GM12872 (cell line): ENCODE results near the gene SND1.

Experiments used
- TF ChIP-seq, protein P1 (sequence below): IDR thresholded peaks from 3 replicates; pipeline ENCODE4 v1.5.1; 2011; ENCODE audit warnings: low read depth, mild to moderate bottlenecking, low read length, moderate library complexity; ENCODE audit not compliant: insufficient read depth

The SND1 gene

DNA sequence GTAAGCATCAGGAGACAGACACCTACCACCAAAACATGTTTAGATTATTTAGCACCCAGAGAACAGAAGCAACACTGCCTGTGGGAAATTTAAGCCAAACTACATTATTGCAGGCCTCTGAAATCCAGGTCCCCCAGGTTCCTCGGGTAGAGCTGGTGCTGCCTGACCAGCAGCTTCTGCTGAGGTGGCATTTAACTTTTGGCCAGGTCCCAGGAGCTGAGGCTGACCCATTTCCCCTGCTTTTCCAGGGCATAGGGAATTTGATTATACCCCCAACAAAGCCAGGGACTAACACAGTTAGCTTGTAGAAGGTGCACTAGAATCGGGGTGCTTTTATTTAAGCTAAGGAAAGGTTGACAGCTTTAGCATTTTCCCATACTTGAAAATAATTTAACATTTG lies 374.6 kb downstream of the SND1 start:
- TF ChIP-seq, protein P1, sequence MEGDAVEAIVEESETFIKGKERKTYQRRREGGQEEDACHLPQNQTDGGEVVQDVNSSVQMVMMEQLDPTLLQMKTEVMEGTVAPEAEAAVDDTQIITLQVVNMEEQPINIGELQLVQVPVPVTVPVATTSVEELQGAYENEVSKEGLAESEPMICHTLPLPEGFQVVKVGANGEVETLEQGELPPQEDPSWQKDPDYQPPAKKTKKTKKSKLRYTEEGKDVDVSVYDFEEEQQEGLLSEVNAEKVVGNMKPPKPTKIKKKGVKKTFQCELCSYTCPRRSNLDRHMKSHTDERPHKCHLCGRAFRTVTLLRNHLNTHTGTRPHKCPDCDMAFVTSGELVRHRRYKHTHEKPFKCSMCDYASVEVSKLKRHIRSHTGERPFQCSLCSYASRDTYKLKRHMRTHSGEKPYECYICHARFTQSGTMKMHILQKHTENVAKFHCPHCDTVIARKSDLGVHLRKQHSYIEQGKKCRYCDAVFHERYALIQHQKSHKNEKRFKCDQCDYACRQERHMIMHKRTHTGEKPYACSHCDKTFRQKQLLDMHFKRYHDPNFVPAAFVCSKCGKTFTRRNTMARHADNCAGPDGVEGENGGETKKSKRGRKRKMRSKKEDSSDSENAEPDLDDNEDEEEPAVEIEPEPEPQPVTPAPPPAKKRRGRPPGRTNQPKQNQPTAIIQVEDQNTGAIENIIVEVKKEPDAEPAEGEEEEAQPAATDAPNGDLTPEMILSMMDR, result no peak

DNA sequence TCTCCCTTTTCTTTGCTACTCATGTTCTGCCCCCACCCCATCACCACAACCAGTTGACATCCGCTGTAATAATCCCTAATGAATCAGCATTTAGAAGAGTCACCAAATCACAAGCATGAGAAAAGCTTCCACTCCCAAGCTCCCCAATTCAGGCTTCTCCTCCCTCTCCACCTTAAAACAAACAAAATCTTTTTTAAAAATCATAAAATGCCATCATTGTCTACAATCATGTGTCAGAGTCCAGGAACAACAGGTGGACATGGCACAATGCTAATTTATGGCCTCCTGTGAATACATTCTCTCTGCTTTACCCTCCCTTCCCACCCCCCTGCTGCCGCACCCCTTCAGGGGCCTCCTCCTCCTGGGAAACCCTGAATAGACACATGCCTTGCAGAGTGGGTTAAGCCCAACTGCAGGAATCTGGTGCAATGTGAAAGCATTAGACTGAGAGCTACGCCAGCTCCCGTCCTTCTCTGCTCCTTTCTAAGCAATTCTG lies 375.5 kb downstream of the SND1 start:
- TF ChIP-seq, protein P1, result no peak

DNA sequence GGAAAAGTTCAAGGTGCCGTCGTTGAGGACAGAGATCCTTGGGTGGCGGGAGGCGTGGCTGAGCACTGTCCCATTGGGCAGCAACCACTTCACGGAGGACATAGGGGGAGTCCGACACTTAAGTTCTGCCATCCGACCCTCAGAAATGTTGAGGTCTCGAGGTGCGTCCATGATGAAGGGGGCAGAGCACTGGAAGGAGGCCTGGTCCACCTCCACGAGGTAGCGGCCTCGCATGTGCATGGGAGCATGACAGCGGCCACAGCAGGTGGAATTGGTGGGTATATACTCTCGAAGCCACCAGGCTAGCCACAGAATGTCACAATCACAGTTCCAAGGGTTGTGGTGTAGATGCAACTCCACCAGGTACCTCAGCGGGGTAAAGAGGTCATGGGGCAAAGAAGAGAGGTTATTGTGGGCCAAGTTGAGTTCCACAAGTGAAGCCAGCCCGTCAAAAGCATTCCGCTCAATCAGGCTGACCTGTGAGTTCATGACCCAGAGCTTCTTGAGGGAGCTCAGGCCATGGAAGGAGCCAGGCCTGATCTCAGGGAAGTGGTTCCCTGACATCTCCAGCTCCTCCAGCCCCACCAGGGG lies 377.5 kb downstream of the SND1 start:
- TF ChIP-seq, protein P1, result no peak

DNA sequence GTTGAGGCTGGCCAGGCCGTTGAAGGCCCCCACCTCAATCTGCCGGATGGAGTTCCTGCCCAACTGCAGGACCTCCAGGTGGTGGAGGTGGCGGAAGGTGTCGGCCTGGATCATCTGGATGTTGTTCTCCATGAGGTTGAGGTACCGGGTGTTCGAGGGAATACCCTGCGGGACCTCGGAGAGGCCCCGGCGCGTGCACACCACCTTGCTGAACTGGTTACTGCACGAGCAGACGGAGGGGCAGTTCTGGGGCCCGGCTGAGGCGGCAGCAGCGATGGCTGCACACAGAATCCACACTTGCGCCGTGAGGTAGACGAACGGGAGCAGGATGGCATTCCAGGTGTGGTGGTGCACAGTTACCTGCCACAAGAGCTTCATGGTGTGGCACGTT lies 378.3 kb downstream of the SND1 start:
- TF ChIP-seq, protein P1, result no peak

DNA sequence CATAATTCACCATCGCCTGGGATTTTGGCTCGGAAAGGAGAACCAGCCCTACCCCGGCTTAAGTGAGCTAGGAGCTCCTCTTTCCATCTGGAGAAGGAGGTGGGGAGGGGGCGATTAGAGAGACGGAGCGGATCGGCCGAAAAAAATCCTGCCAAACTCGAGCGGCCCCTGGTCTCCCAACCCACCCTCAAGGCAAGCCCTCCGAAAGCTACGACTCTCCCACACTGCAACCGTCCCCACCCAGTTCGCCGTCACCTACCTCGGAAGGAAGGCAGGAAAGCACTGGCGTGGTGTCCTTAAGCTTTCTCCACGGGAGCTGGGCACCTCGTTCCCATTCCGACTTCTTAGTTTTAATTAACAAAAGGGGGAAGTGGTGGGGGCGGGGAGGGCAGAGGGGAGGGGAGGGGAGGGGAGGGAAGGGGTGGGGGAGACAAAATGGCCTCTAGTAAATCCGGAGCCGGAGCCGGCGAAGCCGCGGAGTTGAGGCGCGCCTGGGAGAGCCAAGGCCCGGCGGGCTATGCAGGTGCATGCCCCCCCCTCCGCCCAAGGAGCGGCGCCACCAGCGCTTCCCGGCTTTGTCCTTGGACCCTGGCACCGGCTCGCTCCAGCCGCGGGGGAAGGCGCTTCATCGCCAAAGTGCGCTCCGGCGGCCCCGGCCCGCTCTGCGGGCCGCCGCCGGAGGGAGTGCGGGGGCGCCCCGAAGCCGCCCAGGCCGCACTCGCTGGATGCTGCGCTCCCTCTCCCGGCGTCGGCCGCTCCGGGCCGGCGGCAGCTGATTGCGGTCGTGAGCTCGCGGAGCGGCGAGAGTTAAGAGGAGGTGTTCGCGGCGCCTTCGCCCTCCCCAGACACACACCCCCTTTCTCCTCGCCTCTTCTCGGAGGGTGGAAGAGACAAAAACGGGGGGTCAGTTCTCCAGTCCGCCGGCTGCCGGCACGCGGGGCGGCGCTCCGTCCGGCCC lies 378.9 kb downstream of the SND1 start, which contains the start of gene LRRC4:
Gene LRRC4, minus strand, starts transcription at position 784 of the 958 bp plus-strand sequence. CDS start 797 bp downstream, outside the sequence.
- TF ChIP-seq, protein P1, result no peak

DNA sequence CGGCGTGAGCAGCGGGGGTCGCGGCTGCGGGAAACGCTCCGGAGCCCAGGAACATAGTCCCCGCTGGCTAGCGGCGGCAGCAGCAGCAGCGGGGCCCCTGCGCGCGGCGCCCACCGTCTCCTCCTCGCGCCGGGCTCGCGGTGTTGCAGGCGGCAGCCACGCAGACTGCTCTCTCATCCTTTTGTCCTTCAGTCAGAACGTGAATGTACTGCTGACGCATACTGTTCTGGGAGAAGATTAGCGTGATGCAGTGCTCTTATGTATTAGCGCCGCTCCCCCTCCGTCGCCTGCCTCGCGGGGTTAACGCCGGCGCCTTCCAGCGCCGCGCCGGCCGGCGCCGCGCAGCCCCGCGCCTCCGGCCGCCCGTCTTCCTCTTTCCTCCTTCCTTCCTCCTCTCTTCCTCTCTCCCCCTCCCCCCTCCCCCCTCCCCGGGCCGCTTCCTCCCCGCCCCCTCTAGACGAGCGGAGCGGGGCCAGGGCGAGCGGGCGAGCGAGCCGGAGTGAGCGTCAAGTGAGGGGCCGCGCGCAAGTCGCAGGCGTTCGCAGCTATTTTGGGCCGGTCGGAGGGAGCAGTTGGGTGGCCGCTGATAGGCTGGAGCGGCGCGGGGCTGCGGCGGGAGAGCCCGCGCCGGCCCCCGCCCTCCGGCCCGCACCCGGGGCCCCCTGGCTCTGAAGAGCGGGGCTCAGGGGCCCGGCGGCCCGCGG lies 380.1 kb downstream of the SND1 start:
- TF ChIP-seq, protein P1, result 0 out of 3 replicates have a peak, but pooled peaks have one; percentile 23
